HG02763 (cell line): ENCODE results near the gene KDM1A.
A peak's percentile ranks its signal among the peaks of the same experiment; 100 is the strongest.
"Not testable (repeated sequence)": the region's sequence is repeated elsewhere in the genome, so short reads cannot be mapped to it uniquely, and the experiment has no call there.

ENCODE experiments used
- ATAC-seq: cut with Tn5 transposase; IDR thresholded peaks from one replicate; pipeline ENCODE4 v1.9.1; 2021; ENCODE audit warnings: mild to moderate bottlenecking, moderate library complexity; ENCODE audit not compliant: unreplicated experiment

KDM1A gene

GRCh38 chr1:23010025-23010424 is 9.2 kb upstream of the KDM1A start:
- not testable (repeated sequence) for ATAC-seq

GRCh38 chr1:23013657-23014056 is 5.6 kb upstream of the KDM1A start:
- no peak for ATAC-seq

GRCh38 chr1:23018661-23019093 is 591 bp upstream of the KDM1A start:
- ATAC-seq, result no peak

DNA sequence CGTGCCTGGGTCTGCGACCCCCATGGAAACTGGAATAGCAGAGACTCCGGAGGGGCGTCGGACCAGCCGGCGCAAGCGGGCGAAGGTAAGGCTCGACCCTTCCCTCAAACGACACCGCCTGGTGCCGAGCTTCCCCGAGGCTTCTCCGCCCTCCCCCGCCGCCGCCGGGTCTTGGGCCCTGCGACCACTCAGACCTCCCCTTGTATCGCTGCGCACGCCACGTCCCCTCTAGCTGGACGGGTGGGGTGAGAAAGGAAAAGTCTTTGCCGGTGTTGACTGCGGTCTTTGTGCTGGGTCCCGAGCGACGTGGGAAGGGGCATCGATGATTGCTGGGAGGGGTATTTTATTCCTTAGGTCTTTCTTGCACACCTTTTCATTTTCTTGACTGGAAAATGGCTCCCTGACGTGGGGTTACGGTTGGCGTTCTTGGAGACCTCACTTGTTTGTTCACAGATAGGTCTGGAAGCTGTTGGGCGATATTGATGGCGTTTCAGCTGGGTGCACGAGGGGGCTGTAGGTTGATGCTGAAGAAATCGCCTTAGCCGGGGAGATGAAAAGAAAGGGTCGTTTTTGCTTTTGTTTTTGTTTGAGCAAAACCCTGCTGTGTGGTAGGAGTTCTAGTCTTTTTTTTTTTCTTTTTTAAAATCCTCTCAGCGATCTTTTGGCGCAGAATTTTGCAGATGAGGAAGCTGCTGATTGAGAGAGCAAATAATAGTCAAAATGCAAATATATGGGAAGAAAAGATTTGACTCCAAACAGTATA is 776 bp downstream of the KDM1A start:
- peak; percentile 17 for ATAC-seq

DNA sequence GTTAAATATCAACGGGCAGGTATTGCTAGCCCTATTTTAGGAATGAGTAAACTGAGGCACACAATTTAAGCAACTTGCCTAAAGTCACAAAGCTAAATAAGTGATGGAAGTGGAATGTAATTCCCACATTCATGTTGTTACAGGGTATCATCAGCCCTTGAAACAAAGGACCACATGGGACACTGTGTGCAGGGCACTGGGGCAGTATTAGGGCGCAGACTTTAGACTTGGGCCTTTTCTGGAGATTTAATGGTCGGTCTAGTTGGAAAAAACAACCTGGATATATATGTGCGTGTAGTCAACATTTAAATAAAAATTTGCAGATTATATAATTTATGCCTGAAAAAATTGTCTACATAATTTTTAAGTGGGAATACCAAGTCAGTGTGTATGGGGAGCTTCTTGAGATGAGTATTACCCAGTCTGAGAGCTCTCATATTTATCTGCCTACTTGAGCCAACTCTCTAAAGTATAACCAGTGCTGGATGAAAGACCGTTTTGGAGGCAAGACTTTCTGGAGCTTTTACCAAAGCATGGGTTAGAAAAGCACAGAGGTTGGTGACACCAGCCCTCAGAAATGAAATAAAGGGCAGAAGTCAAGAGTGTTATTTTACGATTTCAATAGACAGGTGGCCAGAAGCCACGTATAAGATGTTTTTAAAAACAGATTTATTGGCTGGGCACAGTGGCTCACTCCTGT is 1.6 kb downstream of the KDM1A start:
- ATAC-seq, result no peak

DNA sequence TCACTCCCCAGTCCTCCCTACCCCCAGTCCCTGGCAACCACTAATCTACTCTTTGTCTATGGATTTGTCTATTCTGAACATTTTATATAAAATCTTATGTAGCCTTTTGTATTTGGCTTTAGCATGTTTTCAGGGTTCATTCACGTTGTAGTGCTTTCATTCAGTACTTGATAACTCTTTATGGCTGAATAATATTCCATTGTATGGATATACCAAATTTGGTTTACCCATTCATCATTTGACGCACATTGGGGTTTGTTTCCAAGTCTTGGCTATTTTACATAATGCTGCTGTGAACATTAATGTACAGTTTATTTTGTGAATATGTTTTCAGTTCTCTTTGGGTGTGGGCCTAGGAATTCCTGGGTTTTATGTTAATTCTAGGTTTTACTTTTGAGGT is 2.6 kb downstream of the KDM1A start:
- ATAC-seq, result no peak

DNA sequence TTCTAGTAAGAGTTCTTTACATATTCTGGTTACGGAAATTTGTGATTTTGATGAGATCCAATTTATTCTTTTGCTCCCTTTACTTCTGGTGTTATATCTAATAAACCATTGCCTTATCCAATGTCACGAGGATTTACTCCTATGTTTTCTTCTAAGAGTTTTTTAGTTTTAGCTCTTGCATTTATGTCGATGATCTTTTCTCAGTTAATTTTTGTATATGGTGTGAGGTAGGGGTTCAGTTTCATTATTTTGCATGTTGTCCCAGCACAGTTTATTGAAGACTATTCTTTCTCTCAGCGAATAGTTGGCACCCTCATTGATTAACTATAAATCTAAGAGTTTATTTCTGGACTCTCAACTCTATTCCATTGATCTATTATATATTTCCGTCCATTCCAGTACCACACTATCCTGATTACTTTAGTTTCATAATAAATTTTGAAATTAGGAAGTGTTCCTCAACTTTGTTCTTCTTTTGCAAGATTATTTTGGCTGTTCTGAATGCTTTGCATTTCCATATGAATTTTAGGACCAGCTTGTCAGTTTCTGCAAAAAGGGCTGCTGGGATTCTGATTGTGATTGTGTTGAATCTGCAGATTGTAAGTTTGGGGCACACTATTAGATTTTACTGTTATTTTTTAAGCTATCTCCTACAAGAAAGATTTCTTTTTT is 4.0 kb downstream of the KDM1A start:
- no peak for ATAC-seq

DNA sequence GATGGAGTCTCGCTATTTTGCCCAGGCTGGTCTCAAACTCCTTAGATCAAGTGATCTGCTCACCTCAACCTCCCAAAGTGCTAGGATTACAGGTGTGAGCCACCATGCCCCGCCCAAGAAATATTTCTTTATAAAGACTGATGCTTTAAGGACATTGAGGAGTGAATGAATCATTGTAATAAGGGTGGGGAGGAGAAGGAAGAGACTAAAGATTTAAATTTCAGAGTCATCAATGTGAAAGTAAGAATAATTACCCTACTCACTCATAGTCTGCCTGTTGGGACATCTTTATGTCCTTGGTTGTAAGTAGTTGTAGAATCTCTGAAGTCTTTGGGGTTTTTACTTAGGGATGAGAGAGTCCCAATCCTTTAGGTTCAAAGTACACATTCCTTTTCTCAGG is 7.3 kb downstream of the KDM1A start:
- no peak for ATAC-seq

DNA sequence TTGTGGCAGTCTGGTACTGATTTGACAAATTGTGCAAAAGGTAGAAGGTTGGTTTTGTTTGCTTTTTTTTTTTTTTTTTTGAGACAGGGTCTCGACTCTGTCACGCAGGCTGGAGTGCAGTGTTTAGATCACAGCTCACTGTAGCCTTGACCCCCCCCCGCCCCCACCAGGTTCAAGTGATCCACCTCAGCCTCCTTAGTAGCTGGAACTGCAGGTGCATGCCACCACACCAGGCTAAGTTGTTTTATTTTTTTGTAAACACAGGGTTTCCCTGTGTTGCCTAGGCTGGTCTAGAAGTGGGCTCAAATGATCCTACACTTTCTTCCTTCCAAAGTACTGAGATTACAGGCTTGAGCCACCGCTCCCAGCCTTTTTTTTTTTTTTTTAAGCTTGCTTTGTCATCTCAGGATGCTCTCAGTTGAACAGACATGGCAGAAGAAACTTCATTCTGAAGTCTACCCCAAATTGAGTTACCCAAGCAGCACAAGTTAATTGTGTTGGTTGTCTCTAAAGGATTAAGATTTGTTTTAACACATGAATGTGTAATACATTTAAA is 8.2 kb downstream of the KDM1A start:
- ATAC-seq, result no peak

- ATAC-seq, result no peak
These were observed 10.1 kb downstream of the KDM1A start for GRCh38 chr1:23029337-23029736.

DNA sequence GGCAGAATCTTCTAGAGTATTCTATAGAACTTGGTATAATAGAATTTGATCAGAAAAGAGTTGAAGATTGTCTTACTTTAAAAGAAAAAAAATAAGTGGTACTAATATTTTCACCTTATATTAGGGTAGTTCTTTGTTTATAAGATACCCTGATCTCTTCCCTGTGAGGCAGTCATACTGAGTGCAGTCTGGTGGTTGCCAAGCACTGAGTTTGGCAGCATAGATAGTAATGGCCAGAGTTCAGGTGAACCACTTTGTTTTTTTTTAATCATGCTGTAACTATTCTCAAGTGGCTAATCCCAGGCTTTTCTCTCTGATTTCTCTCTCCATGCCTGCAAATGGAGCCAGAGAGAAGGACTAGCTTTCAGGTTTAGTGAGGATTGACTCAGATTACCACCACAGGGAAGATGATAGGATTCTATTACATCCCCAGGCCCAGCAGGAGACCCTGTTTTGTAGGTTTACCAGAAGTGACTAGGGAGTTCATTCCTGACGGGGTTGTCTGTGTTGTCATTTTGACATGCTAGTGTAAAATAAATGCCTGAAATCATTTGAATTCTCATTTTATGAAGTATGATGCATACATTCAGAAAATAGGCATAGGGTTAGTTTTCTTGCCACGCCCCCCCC is 16.7 kb downstream of the KDM1A start:
- no peak for ATAC-seq

DNA sequence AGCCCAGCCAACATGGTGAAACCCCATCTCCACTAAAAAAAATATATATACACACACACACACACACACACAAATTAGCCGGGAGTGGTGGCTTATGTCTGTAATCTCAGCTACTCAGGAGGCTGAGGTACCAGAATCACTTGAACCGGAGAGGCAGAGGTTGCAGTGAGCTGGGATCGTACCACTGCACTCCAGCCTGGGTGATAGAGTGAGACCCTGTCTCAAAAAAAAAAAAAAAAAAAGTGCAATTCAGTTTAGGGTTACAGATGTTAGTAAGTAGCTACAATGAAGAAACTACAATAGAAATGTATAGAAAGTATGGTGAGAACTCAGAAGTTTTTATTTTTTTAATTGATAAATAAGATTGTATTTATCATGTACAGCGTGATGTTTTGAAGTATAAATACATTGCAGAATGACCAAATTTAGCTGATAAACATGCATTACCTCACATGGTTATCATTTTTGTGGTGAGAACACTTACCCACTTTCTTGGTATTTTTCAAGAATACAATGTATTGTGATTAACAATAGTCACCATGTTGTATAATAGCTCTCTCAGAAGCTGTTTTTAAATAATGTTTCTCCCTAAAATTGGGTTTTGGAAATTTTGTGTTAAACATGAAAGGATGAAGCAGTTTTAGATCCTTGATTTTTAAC is 17.9 kb downstream of the KDM1A start:
- no peak for ATAC-seq

- ATAC-seq, result no peak
These were observed 20.1 kb downstream of the KDM1A start for GRCh38 chr1:23039308-23039826.

DNA sequence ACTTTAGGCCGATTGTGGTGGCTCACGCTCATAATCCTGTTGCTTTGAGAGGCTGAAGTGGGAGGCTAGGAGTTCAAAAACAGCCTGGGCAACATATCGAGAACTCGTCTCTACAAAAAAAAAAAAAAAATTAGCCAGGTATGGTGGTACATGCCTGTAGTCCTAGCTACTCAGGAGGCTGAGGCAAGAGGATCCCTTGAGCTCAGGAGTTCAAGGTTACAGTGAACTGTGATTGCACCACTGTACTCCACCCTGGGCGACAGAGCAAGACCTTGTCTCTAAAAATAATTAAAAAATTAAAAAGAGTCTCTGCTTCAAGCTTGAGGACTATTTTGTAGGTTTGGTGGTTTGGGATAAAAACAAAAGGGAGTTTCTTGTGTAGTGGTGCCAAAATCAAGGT is 21.2 kb downstream of the KDM1A start:
- no peak for ATAC-seq

GRCh38 chr1:23044035-23044434 is 24.8 kb downstream of the KDM1A start:
- ATAC-seq, result no peak

GRCh38 chr1:23050201-23050600 is 30.9 kb downstream of the KDM1A start:
- ATAC-seq, result no peak

DNA sequence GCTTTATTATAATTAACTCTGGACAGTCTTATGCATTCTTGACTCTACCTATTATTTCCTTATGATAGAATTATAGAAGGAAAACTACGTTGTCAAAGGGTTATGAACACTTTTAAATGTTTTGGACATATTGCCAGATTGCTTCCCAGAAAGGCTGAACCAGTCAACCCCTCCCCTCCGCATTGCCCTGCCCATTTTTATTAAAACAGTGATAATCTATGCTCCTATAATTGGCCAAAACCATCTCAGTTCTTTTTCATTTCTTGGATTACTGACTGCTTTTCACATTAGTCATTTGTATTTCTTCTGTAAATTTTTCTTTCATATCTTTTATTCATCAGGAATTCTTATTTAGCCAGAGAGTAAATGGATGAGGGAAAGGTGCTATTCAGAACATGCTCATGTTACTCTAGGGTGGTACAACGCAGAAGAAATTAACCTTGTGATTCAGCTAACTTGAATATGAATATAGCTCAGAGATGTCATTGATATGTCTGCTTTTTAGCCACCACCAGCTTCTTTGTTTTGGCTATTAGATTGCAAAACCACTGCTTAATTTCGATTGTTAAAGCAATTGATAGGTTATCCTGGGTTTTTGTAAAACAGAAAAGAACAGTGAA is 32.1 kb downstream of the KDM1A start:
- no peak for ATAC-seq

- no peak for ATAC-seq
These were observed 38.0 kb downstream of the KDM1A start for GRCh38 chr1:23057301-23057700.

GRCh38 chr1:23062271-23062670 is 43.0 kb downstream of the KDM1A start:
- no peak for ATAC-seq

DNA sequence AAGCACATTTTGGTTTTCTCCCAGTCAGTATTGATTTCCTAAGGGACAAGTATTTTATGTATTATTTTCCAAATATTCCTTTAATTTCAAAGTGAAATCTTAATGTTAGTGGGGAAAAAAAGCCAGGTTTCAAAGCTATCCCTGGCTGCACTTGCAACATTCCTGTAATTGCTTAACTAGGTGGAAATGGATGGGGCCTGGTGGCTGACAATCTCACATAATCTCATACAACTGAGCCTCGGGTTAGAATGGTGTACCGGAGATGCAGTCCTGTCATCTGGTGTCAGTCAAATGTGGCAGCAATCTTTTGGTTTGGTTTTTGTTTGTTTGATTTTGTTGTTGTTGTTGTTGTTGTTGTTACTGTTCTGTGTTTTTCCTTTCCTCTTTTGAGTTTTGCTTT is 46.1 kb downstream of the KDM1A start:
- ATAC-seq, result no peak
